Esophagus squamous epithelium (tissue), 4 donors: ENCODE data around the gene ENPP3.

ENCODE experiments used
- POLR2A ChIP-seq, 4 donors: fragments of 450-650 bp; IDR thresholded peaks; one replicate each; pipeline ENCODE4 v1.6.1; 2017; ENCODE audit warnings: antibody characterized with exemption in 4 of 4, mild to moderate bottlenecking in 4 of 4, moderate library complexity in 3 of 4
- TF ChIP-seq, protein P1 (sequence below), 6 experiments: fragments of 450-650 bp in 4 of 6; fragments of 200-600 bp in 2 of 6; sonication (generic) in 2 of 6; IDR thresholded peaks; one replicate each; pipeline ENCODE4 v1.5.1; 2016 to 2019; ENCODE audit warnings: antibody characterized with exemption in 6 of 6, mild to moderate bottlenecking in 4 of 6, moderate library complexity in 4 of 6

GRCh38 chr6:131736811-131737210 is 99.7 kb downstream of the ENPP3 start:
- TF ChIP-seq, protein P1, sequence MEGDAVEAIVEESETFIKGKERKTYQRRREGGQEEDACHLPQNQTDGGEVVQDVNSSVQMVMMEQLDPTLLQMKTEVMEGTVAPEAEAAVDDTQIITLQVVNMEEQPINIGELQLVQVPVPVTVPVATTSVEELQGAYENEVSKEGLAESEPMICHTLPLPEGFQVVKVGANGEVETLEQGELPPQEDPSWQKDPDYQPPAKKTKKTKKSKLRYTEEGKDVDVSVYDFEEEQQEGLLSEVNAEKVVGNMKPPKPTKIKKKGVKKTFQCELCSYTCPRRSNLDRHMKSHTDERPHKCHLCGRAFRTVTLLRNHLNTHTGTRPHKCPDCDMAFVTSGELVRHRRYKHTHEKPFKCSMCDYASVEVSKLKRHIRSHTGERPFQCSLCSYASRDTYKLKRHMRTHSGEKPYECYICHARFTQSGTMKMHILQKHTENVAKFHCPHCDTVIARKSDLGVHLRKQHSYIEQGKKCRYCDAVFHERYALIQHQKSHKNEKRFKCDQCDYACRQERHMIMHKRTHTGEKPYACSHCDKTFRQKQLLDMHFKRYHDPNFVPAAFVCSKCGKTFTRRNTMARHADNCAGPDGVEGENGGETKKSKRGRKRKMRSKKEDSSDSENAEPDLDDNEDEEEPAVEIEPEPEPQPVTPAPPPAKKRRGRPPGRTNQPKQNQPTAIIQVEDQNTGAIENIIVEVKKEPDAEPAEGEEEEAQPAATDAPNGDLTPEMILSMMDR (IDR thresholded peaks at IDR 0.05), result no peak
- no peak for TF ChIP-seq POLR2A (IDR thresholded peaks at IDR 0.05)
